Fibroblast of skin of abdomen (primary cell): ENCODE results near the gene DCDC2B.

Source experiments
- DNase-seq: peaks from one replicate; pipeline ENCODE4 v3.0.0-alpha.2; 2013

The DCDC2B gene

DNA sequence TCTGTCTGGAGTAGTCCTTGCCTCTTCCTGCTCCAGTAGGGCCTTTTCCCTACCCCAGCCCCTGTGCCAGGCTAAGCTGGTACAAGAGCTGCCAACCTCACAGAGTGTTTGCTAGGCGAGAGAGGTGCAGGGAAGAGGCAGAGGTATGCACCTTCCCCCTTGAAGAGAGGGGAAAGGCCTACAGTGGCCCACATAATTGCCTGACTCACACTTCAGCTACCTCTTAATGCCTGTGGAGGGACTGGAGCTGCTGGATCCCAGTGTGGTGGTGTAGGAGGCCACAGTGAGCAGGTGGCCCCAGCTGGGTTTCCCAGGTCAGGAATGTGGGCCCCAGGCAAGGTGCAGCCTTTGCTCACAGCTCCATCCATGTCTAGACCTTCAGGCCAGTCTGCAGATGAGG is 11.8 kb upstream of the DCDC2B start:
- no peak for DNase-seq

DNA sequence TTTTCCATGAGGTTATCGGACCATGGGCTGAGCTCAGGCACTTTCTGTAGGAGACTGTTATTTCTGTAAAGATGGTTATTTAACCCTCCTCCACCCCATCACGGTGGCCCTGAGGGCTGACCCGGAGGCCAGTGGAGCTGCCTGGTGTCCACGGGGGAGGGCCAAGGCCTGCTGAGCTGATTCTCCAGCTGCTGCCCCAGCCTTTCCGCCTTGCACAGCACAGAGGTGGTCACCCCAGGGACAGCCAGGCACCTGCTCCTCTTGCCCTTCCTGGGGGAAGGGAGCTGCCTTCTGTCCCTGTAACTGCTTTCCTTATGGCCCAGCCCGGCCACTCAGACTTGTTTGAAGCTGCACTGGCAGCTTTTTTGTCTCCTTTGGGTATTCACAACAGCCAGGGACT is 11.1 kb upstream of the DCDC2B start:
- DNase-seq: no peak

DNA sequence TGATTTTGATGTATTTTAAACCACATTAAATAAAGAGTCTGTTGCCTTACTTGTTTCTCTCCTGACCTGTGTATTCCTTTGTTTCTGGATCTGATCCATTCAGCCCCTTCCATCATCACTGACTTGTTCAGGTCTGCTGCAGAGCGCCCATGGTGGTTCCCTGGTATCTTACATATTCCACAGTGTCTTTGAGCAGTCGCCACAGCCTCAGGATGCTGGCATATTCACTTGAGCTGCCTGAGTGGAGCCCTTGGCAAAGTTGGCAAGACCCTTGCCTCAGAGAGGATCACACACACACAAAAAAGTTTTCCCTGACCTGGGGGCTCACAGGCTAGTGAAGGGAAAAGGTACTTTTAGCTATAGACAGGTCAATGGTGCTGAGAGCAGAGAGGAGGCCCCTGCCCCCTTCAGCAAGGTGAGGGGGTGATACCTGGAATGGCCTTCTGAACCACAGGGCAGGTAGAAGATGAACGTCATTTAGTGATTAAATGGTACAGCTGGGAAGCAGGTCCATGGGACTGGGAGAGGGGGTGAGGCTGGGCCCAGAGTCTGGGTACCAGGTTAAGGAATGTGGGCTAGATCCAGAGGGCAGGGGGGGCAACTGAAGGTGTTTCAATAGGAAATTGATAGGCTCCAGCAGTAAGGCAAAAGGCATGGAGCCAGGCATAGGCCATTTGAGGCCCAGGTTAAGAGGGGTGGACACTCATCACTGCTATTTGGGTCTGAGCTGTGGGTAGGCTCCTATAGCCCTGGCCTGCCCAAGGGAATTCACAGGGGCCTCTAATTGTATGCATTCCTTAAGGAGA is 10.4 kb upstream of the DCDC2B start:
- no peak for DNase-seq

DNA sequence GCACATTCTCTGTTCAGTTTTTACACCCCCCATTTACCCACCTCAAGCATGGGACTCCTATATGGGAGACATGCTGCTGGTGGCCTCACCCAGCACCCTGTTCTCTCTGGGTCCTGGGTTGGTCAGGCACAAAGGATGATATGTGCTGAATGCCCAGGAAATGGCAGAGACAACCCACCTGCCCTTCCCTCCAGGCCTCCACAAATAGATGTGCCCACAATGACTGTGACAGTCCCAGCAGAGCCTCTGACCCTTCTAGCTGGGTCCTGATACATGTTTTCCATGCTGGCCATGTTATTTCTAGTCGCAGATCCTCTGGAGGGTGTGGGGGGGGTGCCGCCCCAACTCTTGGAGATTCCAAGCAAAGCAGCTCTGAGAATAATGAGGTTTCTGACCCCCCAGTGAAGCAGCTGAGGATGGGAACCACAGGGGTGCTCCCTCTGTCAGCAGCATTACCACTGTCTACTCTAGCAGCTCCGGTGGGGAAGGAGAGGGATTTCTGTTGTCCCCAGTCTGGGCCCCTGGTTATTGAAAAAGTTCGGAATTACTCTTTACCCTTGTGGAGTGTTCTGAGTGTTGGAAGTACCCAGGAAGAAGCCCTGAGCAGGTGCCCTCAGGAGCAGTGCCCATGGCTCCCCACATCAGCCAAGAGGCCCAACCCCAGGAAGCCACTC is 9.7 kb upstream of the DCDC2B start:
- DNase-seq: no peak

DNA sequence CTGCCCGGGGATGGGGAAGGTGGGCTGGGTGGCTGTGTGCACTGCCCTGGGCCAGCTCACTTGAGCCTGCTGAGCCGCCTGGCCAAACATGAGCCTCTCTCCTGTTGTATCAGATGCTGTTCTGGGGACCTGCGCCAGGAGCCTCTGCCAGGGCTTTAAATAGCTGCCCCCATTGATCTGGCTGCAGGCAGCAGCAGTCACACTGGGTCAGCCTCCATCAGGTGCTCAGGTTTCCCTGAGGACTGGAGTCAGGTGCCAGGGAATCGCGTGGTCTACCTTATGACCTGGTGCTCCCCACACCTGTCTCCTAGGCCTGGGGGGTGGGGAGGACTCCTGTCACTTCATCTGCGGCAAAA is 9.2 kb upstream of the DCDC2B start:
- DNase-seq: no peak

DNA sequence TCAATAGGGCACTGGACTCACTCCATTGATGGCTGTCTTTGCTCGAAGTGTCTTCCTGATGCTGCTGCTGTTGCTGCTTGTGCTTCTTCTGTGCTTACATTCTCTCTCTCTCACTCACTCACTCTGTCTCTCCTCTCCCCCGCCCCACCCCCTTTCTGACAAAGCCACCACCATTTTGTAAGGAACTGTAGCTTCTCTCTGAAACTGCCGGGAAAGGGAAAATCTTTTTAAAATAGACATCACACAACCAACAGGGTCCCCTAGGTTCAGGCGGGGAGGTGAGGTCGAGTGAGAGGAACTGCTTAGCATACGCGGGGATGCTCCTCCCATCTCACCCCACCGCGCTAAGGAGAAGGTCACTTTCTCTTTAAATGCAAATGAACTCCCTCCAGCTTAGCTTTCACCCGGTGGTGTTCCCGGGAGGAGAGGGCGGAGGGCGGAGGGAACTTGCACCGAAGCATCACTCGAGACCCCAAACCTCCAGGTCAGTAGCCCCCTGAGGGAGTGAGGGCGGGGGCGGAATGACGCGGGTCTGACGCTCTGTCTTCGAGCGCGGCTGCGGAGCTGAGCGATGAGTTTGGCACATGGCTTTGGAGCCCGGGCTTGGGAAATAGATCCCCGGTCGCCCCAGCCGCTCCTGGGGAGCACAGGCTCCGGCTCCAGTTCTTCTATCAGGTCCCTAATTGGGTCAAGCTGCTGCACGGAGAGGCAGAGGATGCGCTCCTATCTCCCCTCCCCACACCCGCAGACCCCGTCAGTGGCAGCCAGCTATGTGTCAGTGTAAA is 8.5 kb upstream of the DCDC2B start, which contains the start of gene CCDC28B:
TSS of gene CCDC28B (plus strand) at position 370 of the 785 bp plus-strand sequence. CDS start 1,341 bp downstream, outside the sequence.
- peak; percentile 72 for DNase-seq

DNA sequence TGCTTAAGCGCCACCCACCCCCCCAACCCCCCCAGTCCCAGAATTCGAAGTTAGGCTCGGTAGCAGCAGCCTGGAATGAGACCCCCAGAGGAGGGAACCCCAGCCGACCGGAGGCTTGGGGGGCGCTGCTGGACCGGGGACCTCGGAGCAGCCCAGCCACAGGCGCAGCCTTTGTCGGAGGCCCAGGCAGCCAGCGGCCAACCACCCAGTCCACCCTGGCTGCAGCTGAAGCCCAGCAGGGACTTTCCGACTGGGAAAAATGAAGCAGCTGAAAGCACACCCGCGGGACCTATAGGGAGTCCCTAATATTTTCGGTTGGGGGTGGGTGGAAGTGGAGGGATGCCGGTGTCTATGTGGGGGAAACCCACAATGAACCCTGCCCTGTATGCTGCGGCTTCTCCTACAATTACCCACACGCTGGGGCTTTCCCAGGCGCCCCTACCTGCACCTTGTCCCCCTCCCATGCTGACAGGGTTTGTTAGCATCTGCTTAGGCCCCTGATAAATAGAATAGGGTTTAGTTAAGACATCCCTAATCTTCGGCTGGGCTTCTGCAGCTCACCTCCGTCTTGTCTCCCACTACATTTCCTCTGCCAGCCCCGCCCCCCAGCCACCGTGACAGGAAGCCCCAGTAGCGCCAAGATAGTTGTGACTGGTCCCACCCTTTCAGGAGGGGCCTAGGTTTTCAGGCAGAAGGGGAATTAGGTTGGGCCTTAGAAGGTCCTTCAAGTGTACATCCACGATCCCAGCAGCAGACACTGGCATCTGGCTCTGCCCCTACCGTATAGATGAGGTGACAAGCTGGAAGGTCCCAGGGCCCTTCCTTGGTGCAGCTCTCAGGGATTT is 7.7 kb upstream of the DCDC2B start:
- DNase-seq: peak; percentile 56

DNA sequence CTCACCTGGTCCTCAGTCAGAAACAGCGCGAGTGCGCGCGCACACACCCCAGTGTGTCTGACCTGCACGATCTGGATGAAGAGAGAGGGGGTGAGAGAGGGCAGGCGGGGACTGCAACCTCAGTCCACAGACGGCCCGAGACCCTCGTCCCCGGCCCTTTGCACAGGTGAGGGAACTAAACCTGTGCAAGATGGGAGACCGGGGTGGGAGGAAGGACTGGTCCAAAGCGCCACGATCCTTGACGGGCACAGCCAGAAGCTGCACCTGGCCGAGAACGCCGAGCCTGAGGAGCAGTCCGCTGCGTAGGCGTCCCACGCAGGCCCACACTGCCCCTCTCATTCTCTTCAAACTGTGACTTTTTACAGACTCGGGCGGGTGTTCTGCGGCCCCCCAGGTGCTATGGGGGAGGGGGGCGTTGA is 3.9 kb upstream of the DCDC2B start:
- no peak for DNase-seq

DNA sequence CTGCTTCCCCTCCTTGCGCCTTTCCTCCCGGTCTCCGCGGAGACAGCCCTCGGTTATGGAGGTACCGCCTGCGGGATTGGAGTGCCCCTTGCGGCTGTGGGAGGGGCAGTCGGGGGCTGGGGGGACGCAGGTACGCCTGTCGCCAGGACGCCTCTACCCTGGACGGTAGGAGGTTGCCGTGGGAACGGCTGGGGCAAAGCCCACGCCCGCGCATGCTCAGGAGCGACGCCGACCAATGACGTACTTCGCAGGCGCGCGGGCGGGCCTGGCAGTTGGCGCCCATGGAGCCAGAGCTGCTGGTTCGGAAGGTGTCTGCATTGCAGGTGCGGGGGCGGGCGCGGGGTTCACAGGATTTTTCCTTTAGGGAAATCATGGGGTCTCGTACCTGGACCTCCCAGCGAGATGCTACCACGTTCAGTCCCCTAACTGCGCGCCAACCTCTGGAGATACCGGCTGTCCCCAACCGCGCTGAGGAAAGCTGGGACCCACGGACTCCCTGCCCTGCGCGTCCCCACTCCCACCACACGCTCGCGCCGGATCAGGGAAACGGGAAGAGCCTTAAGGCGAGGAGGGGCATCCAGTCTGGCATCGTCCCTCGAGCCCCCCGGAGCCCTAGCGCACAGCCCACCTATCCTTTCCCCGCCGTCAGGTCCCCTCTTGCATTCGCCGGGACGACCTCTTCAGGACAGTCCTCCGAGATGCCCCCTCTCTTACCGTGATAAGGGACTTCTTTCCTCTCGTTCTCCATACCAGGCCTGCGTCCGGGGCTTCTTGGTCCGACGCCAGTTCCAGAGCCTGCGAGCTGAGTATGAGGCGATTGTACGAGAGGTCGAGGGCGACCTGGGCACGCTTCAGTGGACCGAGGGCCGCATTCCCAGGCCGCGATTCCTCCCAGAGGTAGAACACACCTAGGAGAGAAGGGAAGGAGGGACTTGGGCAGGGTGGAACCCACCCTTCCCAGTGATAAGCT is 3.2 kb upstream of the DCDC2B start, which contains the start of gene IQCC:
TSS of gene IQCC (plus strand) at position 271 of the 970 bp plus-strand sequence. CDS start at position 282, 11 bp downstream.
- DNase-seq: peak; percentile 77

DNA sequence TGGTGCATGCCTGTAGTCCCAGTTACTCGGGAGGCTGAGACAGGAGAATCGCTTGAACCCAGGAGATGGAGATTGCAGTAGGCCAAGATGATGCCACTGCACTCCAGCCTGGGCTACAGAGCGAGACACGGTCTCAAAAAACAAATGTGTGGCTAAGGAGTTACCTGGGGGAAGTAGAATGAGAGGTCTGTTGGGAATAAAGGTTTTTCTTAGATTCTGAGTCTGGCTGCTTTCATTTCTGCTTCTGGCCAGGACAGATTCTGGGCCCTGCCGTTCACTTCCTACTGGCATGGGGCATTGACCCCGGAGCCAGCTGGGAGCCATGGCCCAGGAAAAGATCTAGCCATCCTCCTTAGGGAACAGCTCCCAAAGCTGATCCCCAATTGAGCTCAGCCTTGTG is 420 bp upstream of the DCDC2B start:
- no peak for DNase-seq

DNA sequence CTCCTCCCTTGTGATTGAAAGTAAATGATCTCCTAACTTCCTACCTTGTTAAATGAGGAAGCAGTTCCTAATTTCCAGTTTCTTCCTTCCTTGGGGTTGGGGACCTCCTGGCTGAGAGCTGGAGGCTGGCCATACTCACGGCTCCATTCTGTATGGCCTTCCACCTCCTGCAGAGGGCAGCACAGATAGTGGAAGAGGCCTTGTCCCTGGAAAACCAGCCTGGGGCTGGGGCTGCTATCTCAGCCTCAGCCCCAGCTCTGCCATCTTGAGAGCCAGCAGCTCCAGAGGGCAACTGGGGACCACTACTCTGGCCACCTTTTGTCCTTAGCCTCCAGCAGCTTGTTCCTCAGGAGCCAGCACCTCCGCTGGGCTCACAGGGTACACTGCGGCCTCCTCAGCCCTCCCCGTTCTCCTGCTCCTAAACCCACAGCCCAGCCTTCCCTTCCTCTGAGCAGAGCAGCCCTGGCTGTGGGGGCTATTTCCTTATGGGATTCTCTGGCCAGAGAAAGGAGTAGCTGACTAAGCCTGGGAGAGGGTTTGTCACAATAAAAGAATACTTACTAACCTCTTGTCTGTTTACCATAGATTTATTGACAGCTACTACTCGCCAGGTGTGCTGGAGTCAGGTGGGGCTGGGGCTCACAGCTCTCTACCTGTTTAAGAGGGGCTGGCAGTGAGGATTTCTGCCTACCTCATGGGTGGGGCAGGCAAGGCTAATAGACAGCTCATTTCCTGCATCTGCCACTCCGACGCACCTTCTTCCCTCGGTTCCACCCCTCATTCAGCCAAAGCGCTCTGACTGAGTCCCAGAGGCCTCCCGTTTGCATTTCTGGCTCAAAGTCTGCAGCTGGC is 7.0 kb downstream of the DCDC2B start:
- DNase-seq: peak; percentile 57

DNA sequence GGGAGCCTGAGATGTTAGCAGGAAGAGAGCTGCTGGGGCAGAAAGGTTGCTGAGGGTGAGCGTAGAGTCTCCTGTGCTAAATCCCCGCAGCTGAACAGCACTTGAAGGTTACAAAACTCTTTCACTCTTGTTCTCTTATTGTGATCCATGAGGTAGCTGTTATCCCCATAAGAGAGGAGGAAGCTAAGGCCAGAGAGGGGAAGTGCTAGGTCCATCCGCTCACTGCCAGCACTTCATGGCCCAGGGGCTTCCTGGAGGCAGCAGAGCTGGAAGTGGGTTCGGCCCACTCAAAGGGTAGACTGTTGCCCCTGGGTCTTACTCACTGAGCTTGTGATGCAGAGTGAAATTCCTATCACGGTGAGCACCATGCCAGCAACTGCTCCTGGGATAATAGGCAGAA is 7.7 kb downstream of the DCDC2B start:
- DNase-seq: no peak

DNA sequence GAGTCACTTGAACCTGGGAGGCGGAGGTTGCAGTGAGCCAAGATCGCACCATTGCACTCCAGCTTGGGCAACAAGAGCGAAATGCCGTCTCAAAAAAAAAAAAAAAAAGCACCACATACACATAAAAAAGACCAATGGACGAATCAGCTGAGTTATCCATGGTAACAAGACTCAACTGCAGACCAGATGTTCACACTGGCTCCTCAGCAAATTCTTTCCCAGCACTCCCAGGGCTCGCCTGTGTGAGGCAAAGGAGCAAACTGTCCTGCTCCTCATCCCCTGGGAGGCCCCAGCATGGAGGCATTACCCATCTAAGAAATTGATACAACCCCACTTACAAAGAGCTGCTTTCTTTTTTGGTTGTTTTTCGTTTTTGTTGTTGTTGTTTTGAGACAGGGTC is 10.1 kb downstream of the DCDC2B start:
- peak; percentile 52 for DNase-seq

DNA sequence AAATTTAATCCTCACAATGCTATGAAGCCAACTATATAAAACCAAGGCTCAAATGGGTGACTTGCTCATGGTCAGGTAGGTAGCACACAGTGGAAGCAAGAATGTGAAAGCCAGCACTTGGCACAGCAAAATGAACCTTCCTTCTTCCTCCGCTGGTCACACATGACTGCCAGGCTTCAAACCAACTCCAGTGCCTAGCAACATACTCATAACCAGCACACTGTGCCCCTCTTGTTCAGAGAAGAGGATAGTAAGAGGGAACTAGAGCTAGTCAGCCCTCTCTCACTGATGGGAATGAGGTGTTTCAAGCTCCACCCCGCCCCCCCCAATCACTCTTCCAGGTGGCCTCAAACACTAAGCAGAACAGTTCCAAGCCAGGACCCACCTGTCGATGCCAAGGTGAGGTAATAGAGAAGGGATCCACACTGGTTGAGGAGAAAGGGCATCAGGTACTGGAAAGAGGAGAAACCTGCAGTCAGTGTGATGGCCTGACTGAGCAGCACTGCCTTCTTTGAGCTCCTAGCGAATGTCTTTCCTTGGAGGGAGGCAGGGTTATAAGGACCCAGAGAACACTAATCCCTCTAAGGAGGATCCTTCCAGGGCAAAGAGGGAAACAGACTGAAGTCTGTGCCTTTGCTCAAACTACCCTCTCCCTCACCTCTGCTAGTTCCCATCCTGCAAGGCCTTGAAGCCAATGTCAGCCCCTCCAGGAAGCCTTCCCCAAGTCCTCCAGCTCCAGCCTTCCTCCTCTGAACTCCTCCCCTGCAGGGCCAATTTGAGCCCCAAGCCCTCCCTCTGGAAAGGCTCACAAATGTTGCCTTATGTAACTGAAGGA is 12.1 kb downstream of the DCDC2B start:
- DNase-seq: no peak

DNA sequence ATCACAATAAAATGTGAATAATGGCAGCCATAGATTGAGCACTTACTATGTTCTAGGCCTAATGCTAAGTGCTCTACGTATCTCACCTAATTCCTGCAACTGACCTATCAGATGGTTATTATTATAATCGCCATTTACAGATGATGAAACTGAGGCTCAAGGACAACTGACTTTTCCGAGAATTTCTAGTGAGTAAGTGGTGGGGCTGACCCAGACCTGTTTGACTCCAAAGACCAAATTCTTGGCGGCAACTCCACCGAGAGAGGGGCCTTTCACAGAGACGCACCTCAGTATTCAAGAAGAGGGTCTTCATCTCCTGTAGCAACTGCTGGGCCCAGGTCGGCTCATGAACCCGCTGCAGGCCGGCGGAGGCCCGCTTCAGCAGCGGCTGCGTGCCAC is 12.7 kb downstream of the DCDC2B start:
- DNase-seq: no peak

DNA sequence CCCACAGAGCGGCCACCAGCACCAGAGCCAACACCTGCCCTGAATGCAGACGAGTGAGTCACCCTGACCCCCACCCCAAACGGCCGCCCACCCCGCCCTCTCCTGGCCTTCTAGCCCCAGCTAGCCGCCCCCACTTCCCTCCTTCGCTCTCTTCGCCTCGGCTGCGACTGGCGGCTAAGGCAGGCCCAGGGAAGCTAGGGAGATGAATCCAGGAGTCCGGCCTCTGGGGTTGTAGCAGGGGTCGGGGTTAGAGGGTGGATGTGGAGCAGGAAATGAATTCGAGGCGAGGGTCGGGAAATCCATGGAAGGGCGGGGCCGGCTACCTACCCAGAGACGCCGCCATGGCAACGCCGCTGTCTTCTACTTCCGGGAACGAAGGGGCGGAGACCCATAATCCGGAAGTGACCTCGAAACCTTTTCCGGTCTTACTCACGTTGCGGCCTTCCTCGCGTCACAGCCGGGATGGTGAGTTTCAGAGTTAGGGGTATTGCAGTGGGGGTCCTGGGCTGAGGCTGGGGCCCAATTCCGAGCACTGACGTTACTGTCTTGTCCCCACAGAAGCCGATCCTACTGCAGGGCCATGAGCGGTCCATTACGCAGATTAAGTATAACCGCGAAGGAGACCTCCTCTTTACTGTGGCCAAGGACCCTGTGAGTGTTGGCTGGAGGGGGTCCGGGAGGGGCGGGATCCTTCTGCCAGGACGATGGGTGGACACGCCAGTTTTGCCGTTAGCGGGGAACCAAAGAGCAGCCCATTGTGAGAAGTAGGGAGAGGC is 13.3 kb downstream of the DCDC2B start, which contains the start of the genes EIF3I and TMEM234:
TSS of gene EIF3I (plus strand) at position 428 of the 776 bp plus-strand sequence. CDS start at position 463, 35 bp downstream.
TSS of gene TMEM234 (minus strand) at position 374 of the 776 bp plus-strand sequence. CDS start at position 343, 31 bp downstream.
- DNase-seq: peak; percentile 91

DNA sequence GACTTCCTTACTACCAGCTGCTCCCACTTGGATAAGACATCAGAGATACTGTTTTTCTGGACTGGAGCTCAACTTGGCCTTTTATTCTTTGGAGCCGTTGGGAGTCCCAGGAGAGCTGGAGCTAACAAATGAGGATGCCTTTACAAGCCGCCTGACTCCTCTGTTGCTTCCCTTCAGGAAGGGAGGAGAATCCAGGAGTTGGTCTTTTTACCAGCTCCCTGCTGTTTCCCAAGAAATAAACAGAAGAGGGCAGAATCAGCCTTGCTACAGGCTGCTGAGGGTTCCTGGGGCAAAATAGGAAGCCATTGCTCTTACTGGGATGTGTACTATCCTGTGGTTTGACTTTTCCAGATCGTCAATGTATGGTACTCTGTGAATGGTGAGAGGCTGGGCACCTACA is 14.8 kb downstream of the DCDC2B start:
- DNase-seq: no peak

DNA sequence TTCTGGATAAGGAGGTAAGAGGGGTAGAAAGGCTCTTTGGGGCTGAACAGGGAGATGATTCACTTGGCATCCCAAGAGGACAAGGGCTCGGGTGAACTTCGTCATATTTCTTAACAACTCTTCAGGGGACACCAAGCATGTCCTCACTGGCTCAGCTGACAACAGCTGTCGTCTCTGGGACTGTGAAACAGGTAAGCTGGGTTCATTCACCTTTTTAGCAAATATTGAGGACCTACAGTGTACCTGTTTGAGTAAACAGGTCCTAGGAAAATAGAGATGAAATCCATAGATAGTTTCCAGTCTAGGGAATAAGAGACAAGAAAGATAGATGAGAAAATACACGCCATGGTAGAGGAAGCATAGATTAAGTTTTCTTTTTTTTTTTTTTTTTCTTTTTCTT is 15.4 kb downstream of the DCDC2B start:
- no peak for DNase-seq
